ENCODE results near the gene RAP1GDS1. TPM values are rescaled to one million over a fixed set of nuclear protein-coding genes. Genes with fewer than 3 reads are reported as not detected.

RAP1GDS1 gene
- polyA plus RNA-seq, 1 donor (not counting 4 experiments of a cell fraction or from before 2014, with no cell fraction given): 58.1 TPM

Other genes starting within 250 kb of the RAP1GDS1 start
- 0.07 TPM in 1 of 3 replicates, not detected in the others for gene STPG2, start 117.9 kb upstream of the RAP1GDS1 start, polyA plus RNA-seq